Coronary artery (tissue), 2 donors: ENCODE measurements around the gene FCHO1.

Experiments
- DNase-seq: peaks from one replicate; pipeline ENCODE4 v3.0.0-alpha.2; 2017; ENCODE audit warnings: low spot score
- H3K27ac ChIP-seq, 2 donors: fragments of 200-600 bp; sonication (generic); one replicate each; pipeline ENCODE4 v1.5.1; 2016 to 2019
- H3K4me3 ChIP-seq: fragments of 200-600 bp; sonication (generic); 2 replicates; pipeline ENCODE4 v1.5.1; 2016; ENCODE audit warnings: mild to moderate bottlenecking, moderate library complexity
- CTCF ChIP-seq: fragments of 200-600 bp; sonication (generic); IDR thresholded peaks from one replicate; pipeline ENCODE4 v1.5.1; 2019; ENCODE audit warnings: antibody characterized with exemption

Gene FCHO1

GRCh38 chr19:17762505-17763229, 11.4 kb downstream of the FCHO1 start:
- no peak for DNase-seq
- H3K4me3 ChIP-seq, result no peak overlapping the region
- no peak for TF ChIP-seq CTCF
- H3K27ac ChIP-seq, result no peak overlapping the region

GRCh38 chr19:17764348-17764747, 13.1 kb downstream of the FCHO1 start:
- no peak for TF ChIP-seq CTCF
- Histone ChIP-seq H3K27ac (no peak overlapping the region), H3K4me3 (no peak overlapping the region)
- no peak for DNase-seq

- DNase-seq, result no peak
- Histone ChIP-seq H3K27ac (no peak overlapping the region), H3K4me3 (no peak overlapping the region)
- no peak for TF ChIP-seq CTCF
These were observed 13.9 kb downstream of the FCHO1 start for GRCh38 chr19:17765069-17765618.

GRCh38 chr19:17766543-17767131, 15.4 kb downstream of the FCHO1 start:
- peak overlapping the region; percentile 53 for H3K4me3 ChIP-seq

GRCh38 chr19:17767559-17767958, 16.3 kb downstream of the FCHO1 start:
- no peak for DNase-seq
- H3K27ac ChIP-seq, result no peak overlapping the region
- no peak overlapping the region for H3K4me3 ChIP-seq
- TF ChIP-seq CTCF, result no peak

More at GRCh38 chr19:17766543-17767131, 15.4 kb downstream of the FCHO1 start:
- no peak overlapping the region for H3K27ac ChIP-seq
- no peak for DNase-seq
- TF ChIP-seq CTCF, result peak; percentile 72

- no peak for DNase-seq
- no peak overlapping the region for H3K4me3 ChIP-seq
- TF ChIP-seq CTCF, result no peak
- H3K27ac ChIP-seq, result no peak overlapping the region
These were observed 19.3 kb downstream of the FCHO1 start for GRCh38 chr19:17770613-17771012.

- H3K27ac ChIP-seq, result no peak overlapping the region
- H3K4me3 ChIP-seq, result no peak overlapping the region
- no peak for TF ChIP-seq CTCF
- no peak for DNase-seq
These were observed 20.9 kb downstream of the FCHO1 start for GRCh38 chr19:17772172-17772571.
